Measurements from ENCODE around the gene ATP8A1. TPM values are rescaled to one million over a fixed set of nuclear protein-coding genes. Genes with fewer than 3 reads are reported as not detected.

Gene ATP8A1
- total RNA-seq, 2 donors from 2014 or later: 20.5 to 52.9 TPM

DNA sequence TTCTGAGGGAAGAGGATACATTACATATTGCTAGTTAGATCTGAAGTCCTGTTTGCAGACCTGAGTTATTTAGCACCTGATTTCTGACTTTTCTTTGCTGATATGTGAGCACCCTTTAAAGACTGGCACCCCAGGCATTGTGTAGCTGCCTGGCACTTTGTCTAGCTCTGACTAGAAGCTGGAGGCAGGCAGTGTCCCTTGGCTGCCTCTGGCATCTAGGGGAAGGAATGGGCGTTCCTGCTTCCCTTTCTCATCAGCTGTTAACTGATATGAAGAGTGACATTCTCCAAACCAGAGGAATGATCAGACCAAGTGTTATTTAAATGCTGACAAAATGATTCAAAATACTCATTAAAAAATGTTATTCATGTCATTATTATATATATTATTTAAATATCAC is 289.9 kb downstream of the ATP8A1 start:
- no peaks in the 10 kb centered on the region for H3K36me3 Mint-ChIP-seq
- peaks cover 3 to 11% of the 10 kb centered on the region in 2 donors for H3K27me3 Mint-ChIP-seq
- no peak overlapping the region for H3K27ac Mint-ChIP-seq
- no peak for DNase-seq (ENCODE audit: low spot score)
- H3K4me1 Mint-ChIP-seq (ENCODE audit: low read depth in 2 of 2): no peaks in the 10 kb centered on the region
- no peak for ATAC-seq
- H3K4me3 Mint-ChIP-seq: no peak overlapping the region
- H3K9me3 Mint-ChIP-seq: no peaks in the 10 kb centered on the region

DNA sequence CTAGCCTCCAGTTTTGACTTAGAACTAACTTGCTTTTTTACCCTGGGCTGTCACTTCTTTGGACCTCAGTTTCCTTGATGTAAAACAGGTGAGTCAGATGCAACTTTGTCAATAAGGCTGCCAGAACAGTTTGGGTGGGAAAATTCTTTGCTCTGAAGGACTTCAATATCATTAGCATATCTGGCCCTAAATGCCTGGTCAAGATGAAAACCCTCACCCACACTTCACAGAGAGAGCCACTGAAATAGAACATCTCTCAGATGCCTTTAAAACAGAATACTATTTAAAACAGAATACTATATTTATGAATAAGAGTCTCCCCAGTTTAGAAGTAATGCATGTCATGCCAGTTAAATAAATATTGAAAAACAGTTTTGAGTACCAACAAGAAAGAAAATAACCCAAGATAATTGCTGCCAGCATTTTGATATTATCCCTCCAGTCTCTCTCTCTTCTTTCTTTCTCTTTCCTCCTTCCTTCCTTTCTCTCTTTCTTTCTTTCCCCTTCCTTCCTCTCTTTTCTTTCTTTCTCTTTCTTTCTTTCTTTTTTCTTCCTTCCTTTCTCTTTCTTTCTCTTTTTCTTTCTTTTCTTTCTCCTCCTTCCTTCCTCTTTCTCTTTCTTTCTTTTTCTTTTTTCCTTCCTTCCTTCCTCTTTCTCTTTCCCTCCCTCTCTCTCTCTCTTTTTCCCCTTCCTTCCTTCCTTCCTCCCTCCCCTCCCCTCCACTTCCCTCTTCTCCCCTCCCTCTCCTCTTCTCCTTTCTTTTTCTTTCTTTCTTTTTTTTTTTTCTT is 292.4 kb downstream of the ATP8A1 start:
- Mint-ChIP-seq H3K27me3 (peaks cover 11% of the 10 kb centered on the region in 2 donors), H3K4me1 (ENCODE audit: low read depth in 2 of 2) (no peaks in the 10 kb centered on the region), H3K36me3 (no peaks in the 10 kb centered on the region), H3K27ac (no peak overlapping the region), H3K9me3 (no peaks in the 10 kb centered on the region), H3K4me3 (no peak overlapping the region)
- ATAC-seq (no peak), DNase-seq (ENCODE audit: low spot score) (no peak)

GRCh38 chr4:42363614-42364013 is 293.3 kb downstream of the ATP8A1 start:
- no peak for ATAC-seq
- Mint-ChIP-seq H3K27ac (no peak overlapping the region), H3K36me3 (no peaks in the 10 kb centered on the region), H3K27me3 (peaks cover 15 to 17% of the 10 kb centered on the region in 2 donors), H3K4me1 (ENCODE audit: low read depth in 2 of 2) (no peaks in the 10 kb centered on the region), H3K4me3 (no peak overlapping the region), H3K9me3 (no peaks in the 10 kb centered on the region)
- no peak for DNase-seq (ENCODE audit: low spot score)

GRCh38 chr4:42362591-42362990 is 294.3 kb downstream of the ATP8A1 start:
- Mint-ChIP-seq H3K27me3 (peaks cover 21 to 22% of the 10 kb centered on the region in 2 donors), H3K4me3 (no peak overlapping the region), H3K4me1 (ENCODE audit: low read depth in 2 of 2) (no peaks in the 10 kb centered on the region), H3K9me3 (no peaks in the 10 kb centered on the region), H3K36me3 (no peaks in the 10 kb centered on the region), H3K27ac (no peak overlapping the region)
- no peak for DNase-seq (ENCODE audit: low spot score)
- ATAC-seq: no peak

DNA sequence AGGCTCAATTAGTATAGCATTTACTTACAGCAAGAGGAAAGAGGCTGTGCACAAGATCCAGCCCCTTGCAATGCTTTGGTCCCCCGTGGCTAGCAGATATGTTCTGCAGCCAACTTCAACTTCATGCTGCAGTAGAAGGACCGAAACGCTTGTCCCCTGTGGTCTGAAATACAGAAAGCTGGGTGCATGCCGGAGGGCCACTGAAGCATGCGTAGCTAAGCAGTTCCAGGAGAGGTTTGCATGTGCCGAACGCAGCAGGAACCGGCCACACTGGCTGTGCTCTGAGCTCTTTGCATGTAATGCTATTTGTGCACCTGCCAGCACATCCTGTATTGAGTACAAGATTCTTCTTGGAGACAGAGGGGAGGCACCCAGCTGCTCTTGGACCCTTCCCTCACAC is 295.4 kb downstream of the ATP8A1 start:
- DNase-seq (ENCODE audit: low spot score): no peak
- ATAC-seq: no peak
- Mint-ChIP-seq H3K27ac (no peak overlapping the region), H3K9me3 (no peaks in the 10 kb centered on the region), H3K27me3 (peaks cover 24 to 34% of the 10 kb centered on the region in 2 donors), H3K4me1 (ENCODE audit: low read depth in 2 of 2) (peaks cover 5 to 7% of the 10 kb centered on the region in 2 donors), H3K4me3 (no peak overlapping the region), H3K36me3 (no peaks in the 10 kb centered on the region)

- H3K4me1 Mint-ChIP-seq (ENCODE audit: low read depth in 2 of 2): peaks cover 5 to 7% of the 10 kb centered on the region in 2 donors
- ATAC-seq: no peak
- H3K27me3 Mint-ChIP-seq: peaks cover 33 to 44% of the 10 kb centered on the region in 2 donors
- H3K36me3 Mint-ChIP-seq: no peaks in the 10 kb centered on the region
- DNase-seq (ENCODE audit: low spot score): no peak
- no peak overlapping the region for H3K4me3 Mint-ChIP-seq
- no peaks in the 10 kb centered on the region for H3K9me3 Mint-ChIP-seq
- no peak overlapping the region for H3K27ac Mint-ChIP-seq
Measured at GRCh38 chr4:42360256-42360669, 296.6 kb downstream of the ATP8A1 start.

GRCh38 chr4:42359711-42360110 is 297.2 kb downstream of the ATP8A1 start:
- Mint-ChIP-seq H3K4me1 (ENCODE audit: low read depth in 2 of 2) (peaks cover 5 to 7% of the 10 kb centered on the region in 2 donors), H3K36me3 (no peaks in the 10 kb centered on the region), H3K9me3 (no peaks in the 10 kb centered on the region), H3K4me3 (no peak overlapping the region), H3K27me3 (peaks cover 37 to 50% of the 10 kb centered on the region in 2 donors), H3K27ac (no peak overlapping the region)
- DNase-seq (ENCODE audit: low spot score) (no peak), ATAC-seq (no peak)

Other genes starting within 250 kb of the ATP8A1 start
- gene GRXCR1, start 235.6 kb upstream of the ATP8A1 start, total RNA-seq: not detected

Measured in natural killer cell treated with Interleukin-12 subunit alpha and Interleukin-12 subunit beta and Interleukin-15 and Interleukin-18, amount 100 ng/mL, for 72 hours (primary cell).